Activated CD4-positive, alpha-beta memory T cell treated with anti-CD3 and anti-CD28 coated beads, Interleukin-2, amount 10 ng/mL, durations not matched to agents 7 days and 5 days (primary cell): ENCODE measurements around the gene NCLN. TPM values are rescaled to one million over a fixed set of nuclear protein-coding genes. Genes with fewer than 3 reads are reported as not detected.
A peak's percentile ranks its signal among the peaks of the same experiment; 100 is the strongest.
"Not testable (repeated sequence)": the region's sequence is repeated elsewhere in the genome, so short reads cannot be mapped to it uniquely, and the experiment has no call there.

Source experiments
- CTCF ChIA-PET: fragments of 350-600 bp; sonication (Branson Sonifier 250); formaldehyde crosslinking; loops from one replicate; lab custom pipeline; 2021; ENCODE audit warnings: antibody characterized with exemption, inconsistent platforms; lab: Charles Lee
- POLR2A ChIA-PET: fragments of 350-600 bp; sonication (Branson Sonifier 250); formaldehyde crosslinking; loops from one replicate; lab custom pipeline; 2021; ENCODE audit warnings: antibody characterized with exemption; lab: Charles Lee
- DNase-seq: peaks from one replicate; pipeline ENCODE4 v3.0.0-alpha.2; 2020
- H3K27ac Mint-ChIP-seq: one replicate; pipeline ENCODE4 v1.8.0; 2021; ENCODE audit warnings: mild to moderate bottlenecking, mixed read lengths
- H3K27me3 Mint-ChIP-seq: one replicate; pipeline ENCODE4 v1.8.0; 2021; ENCODE audit warnings: mixed read lengths
- H3K36me3 Mint-ChIP-seq: one replicate; pipeline ENCODE4 v1.8.0; 2021; ENCODE audit warnings: low read depth, mixed read lengths
- H3K4me1 Mint-ChIP-seq: one replicate; pipeline ENCODE4 v1.8.0; 2021; ENCODE audit warnings: mixed read lengths
- H3K4me3 Mint-ChIP-seq: one replicate; pipeline ENCODE4 v1.8.0; 2021; ENCODE audit warnings: mild to moderate bottlenecking, mixed read lengths
- H3K9me3 Mint-ChIP-seq: one replicate; pipeline ENCODE4 v1.8.0; 2021; ENCODE audit warnings: mixed read lengths
- total RNA-seq, 2 experiments: library from RNA; stranded (reverse); gene quantifications; one replicate each; pipeline ENCODE4 v1.2.3, GENCODE V29; 2021

The NCLN gene
- total RNA-seq, 2 experiments from 2014 or later, result 49.6 to 52.0 TPM

GRCh38 chr19:3188627-3189596, 3.2 kb downstream of the NCLN start:
- Mint-ChIP-seq H3K36me3 (peaks cover 21% of the 10 kb centered on the region), H3K4me1 (peaks cover 49% of the 10 kb centered on the region), H3K4me3 (peak overlapping the region; percentile 54), H3K27ac (peak overlapping the region; percentile 34), H3K27me3 (no peaks in the 10 kb centered on the region), H3K9me3 (no peaks in the 10 kb centered on the region)
- ChIA-PET CTCF (no interaction called here), POLR2A (interaction anchor here (0.6 to 2.4 kb wide), 3 partner anchors 10 to 127 kb away, joined by 3 to 12 read pairs (median 3); partner anchors contain the start of genes S1PR4 and TLE5)
- no peak for DNase-seq

- no peaks in the 10 kb centered on the region for H3K9me3 Mint-ChIP-seq
- no peak for DNase-seq
- no peak overlapping the region for H3K4me3 Mint-ChIP-seq
- H3K27me3 Mint-ChIP-seq, result no peaks in the 10 kb centered on the region
- ChIA-PET POLR2A (interaction anchor here (0.6 to 2.4 kb wide), 3 partner anchors 11 to 51 kb away, joined by 3 to 12 read pairs (median 3); partner anchors contain the start of gene S1PR4), CTCF (no interaction called here)
- peaks cover 39% of the 10 kb centered on the region for H3K4me1 Mint-ChIP-seq
- H3K36me3 Mint-ChIP-seq, result peaks cover 18% of the 10 kb centered on the region
- H3K27ac Mint-ChIP-seq, result peak overlapping the region; percentile 34
Observed at GRCh38 chr19:3189702-3190469, 4.2 kb downstream of the NCLN start.

GRCh38 chr19:3190470-3190770, 4.7 kb downstream of the NCLN start:
- Mint-ChIP-seq H3K27ac (no peak overlapping the region), H3K4me3 (no peak overlapping the region), H3K36me3 (peaks cover 13% of the 10 kb centered on the region), H3K4me1 (peaks cover 34% of the 10 kb centered on the region), H3K27me3 (no peaks in the 10 kb centered on the region), H3K9me3 (no peaks in the 10 kb centered on the region)
- ChIA-PET POLR2A (no interaction called here), CTCF (no interaction called here)
- DNase-seq, result no peak

GRCh38 chr19:3190921-3191805, 5.4 kb downstream of the NCLN start:
- CTCF ChIA-PET, result no interaction called here
- Mint-ChIP-seq H3K4me3 (no peak overlapping the region), H3K36me3 (peaks cover 11% of the 10 kb centered on the region), H3K27me3 (no peaks in the 10 kb centered on the region), H3K9me3 (no peaks in the 10 kb centered on the region), H3K4me1 (peaks cover 33% of the 10 kb centered on the region), H3K27ac (no peak overlapping the region)
- POLR2A ChIA-PET, result no interaction called here
- DNase-seq, result no peak

GRCh38 chr19:3191806-3192104, 6.0 kb downstream of the NCLN start:
- DNase-seq, H3K27ac Mint-ChIP-seq, POLR2A ChIA-PET, H3K9me3 Mint-ChIP-seq, H3K36me3 Mint-ChIP-seq, H3K4me3 Mint-ChIP-seq, CTCF ChIA-PET, H3K27me3 Mint-ChIP-seq: not testable (repeated sequence)
- H3K4me1 Mint-ChIP-seq, result peaks cover 30% of the 10 kb centered on the region

- POLR2A ChIA-PET, result no interaction called here
- CTCF ChIA-PET, result no interaction called here
- Mint-ChIP-seq H3K9me3 (no peaks in the 10 kb centered on the region), H3K27ac (no peak overlapping the region), H3K4me1 (peaks cover 25% of the 10 kb centered on the region), H3K27me3 (no peaks in the 10 kb centered on the region), H3K4me3 (no peak overlapping the region), H3K36me3 (peaks cover 5% of the 10 kb centered on the region)
- DNase-seq, result no peak
Observed at GRCh38 chr19:3192228-3192635, 6.5 kb downstream of the NCLN start.

- Mint-ChIP-seq H3K4me3 (no peak overlapping the region), H3K27me3 (no peaks in the 10 kb centered on the region), H3K36me3 (peaks cover 5% of the 10 kb centered on the region), H3K9me3 (no peaks in the 10 kb centered on the region), H3K4me1 (peaks cover 21% of the 10 kb centered on the region), H3K27ac (no peak overlapping the region)
- DNase-seq, result no peak
- ChIA-PET POLR2A (no interaction called here), CTCF (no interaction called here)
Observed at GRCh38 chr19:3192684-3193083, 7.0 kb downstream of the NCLN start.

- ChIA-PET CTCF (no interaction called here), POLR2A (no interaction called here)
- H3K36me3 Mint-ChIP-seq, result peaks cover 5% of the 10 kb centered on the region
- H3K9me3 Mint-ChIP-seq, result no peaks in the 10 kb centered on the region
- no peak for DNase-seq
- H3K4me3 Mint-ChIP-seq, result no peak overlapping the region
- H3K27me3 Mint-ChIP-seq, result no peaks in the 10 kb centered on the region
- H3K4me1 Mint-ChIP-seq, result peaks cover 13% of the 10 kb centered on the region
- no peak overlapping the region for H3K27ac Mint-ChIP-seq
Observed at GRCh38 chr19:3193256-3194105, 7.8 kb downstream of the NCLN start.

GRCh38 chr19:3194106-3195087, 8.7 kb downstream of the NCLN start:
- CTCF ChIA-PET, result no interaction called here
- Mint-ChIP-seq H3K9me3 (no peaks in the 10 kb centered on the region), H3K36me3 (peaks cover 5% of the 10 kb centered on the region), H3K4me3 (no peak overlapping the region), H3K27me3 (no peaks in the 10 kb centered on the region), H3K4me1 (peaks cover 4% of the 10 kb centered on the region), H3K27ac (no peak overlapping the region)
- no peak for DNase-seq
- POLR2A ChIA-PET, result no interaction called here

GRCh38 chr19:3196064-3196932, 10.6 kb downstream of the NCLN start:
- no peaks in the 10 kb centered on the region for H3K27me3 Mint-ChIP-seq

GRCh38 chr19:3196933-3197205, 11.1 kb downstream of the NCLN start:
- POLR2A ChIA-PET, result no interaction called here
- H3K4me3 Mint-ChIP-seq, result no peak overlapping the region
- peaks cover 8% of the 10 kb centered on the region for H3K36me3 Mint-ChIP-seq
- no peak overlapping the region for H3K27ac Mint-ChIP-seq
- no peak for DNase-seq
- CTCF ChIA-PET, result no interaction called here
- no peaks in the 10 kb centered on the region for H3K9me3 Mint-ChIP-seq
- H3K4me1 Mint-ChIP-seq, result no peaks in the 10 kb centered on the region
- H3K27me3 Mint-ChIP-seq, result no peaks in the 10 kb centered on the region

More at GRCh38 chr19:3196064-3196932, 10.6 kb downstream of the NCLN start:
- CTCF ChIA-PET, result no interaction called here
- no peak for DNase-seq
- peaks cover 8% of the 10 kb centered on the region for H3K36me3 Mint-ChIP-seq
- no peak overlapping the region for H3K4me3 Mint-ChIP-seq
- no peak overlapping the region for H3K27ac Mint-ChIP-seq
- POLR2A ChIA-PET, result no interaction called here
- no peaks in the 10 kb centered on the region for H3K4me1 Mint-ChIP-seq
- H3K9me3 Mint-ChIP-seq, result no peaks in the 10 kb centered on the region
